Neural cell (in vitro differentiated cells): Measurements from ENCODE around the gene FBXW8. TPM values are rescaled to one million over a fixed set of nuclear protein-coding genes. Genes with fewer than 3 reads are reported as not detected.
A peak's percentile ranks its signal among the peaks of the same experiment; 100 is the strongest.

Experiments
- H2AFZ ChIP-seq: fragments of 200-600, 300-800 bp; sonication (generic), shearing (Covaris generic); 2 replicates; pipeline ENCODE4 v1.6.0; 2014; ENCODE audit warnings: low read depth, mild to moderate bottlenecking, antibody characterized with exemption, low read length, moderate library complexity
- H3F3A ChIP-seq: fragments of 200-600 bp; shearing (Covaris generic); 2 replicates; pipeline ENCODE4 v1.6.1; 2016; ENCODE audit warnings: mild to moderate bottlenecking, moderate library complexity, mixed read lengths, antibody characterized with exemption, low read length; ENCODE audit not compliant: insufficient read depth, poor library complexity, severe bottlenecking
- H3K27ac ChIP-seq: fragments of 200-600, 300-800 bp; sonication (generic), shearing (Covaris generic); 2 replicates; pipeline ENCODE4 v1.5.1; 2014; ENCODE audit warnings: mild to moderate bottlenecking, low read length, moderate library complexity
- H3K27me3 ChIP-seq: fragments of 300-800, 200-600 bp; sonication (generic), shearing (Covaris generic); 2 replicates; pipeline ENCODE4 v1.6.0; 2014; ENCODE audit warnings: mild to moderate bottlenecking, low read depth, low read length, moderate library complexity; ENCODE audit not compliant: insufficient read depth
- H3K36me3 ChIP-seq: fragments of 300-800, 200-600 bp; sonication (generic), shearing (Covaris generic); 2 replicates; pipeline ENCODE4 v1.5.1; 2014; ENCODE audit warnings: mild to moderate bottlenecking, antibody characterized with exemption, low read length, moderate library complexity; ENCODE audit not compliant: insufficient read depth
- H3K4me2 ChIP-seq: fragments of 300-800, 200-600 bp; sonication (generic), shearing (Covaris generic); 2 replicates; pipeline ENCODE4 v1.6.0; 2014; ENCODE audit warnings: mild to moderate bottlenecking, low read length
- H3K4me3 ChIP-seq: fragments of 300-800, 200-600 bp; sonication (generic), shearing (Covaris generic); 2 replicates; pipeline ENCODE4 v1.5.1; 2014; ENCODE audit warnings: mild to moderate bottlenecking, low read length, moderate library complexity
- H3K79me2 ChIP-seq: fragments of 200-600 bp; shearing (Covaris generic); replicated peaks from 2 replicates; pipeline ENCODE4 v1.6.0; 2014; ENCODE audit warnings: mild to moderate bottlenecking, low read length, moderate library complexity; ENCODE audit not compliant: insufficient read depth
- H3K9ac ChIP-seq: fragments of 300-800, 200-600 bp; sonication (generic), shearing (Covaris generic); 2 replicates; pipeline ENCODE4 v1.6.1; 2016; ENCODE audit warnings: mild to moderate bottlenecking, low read length, mixed read lengths
- H3K9me2 ChIP-seq: fragments of 200-600 bp; shearing (Covaris generic); 2 replicates; pipeline ENCODE4 v1.6.1; 2016; ENCODE audit warnings: mild to moderate bottlenecking, low read length, mixed read lengths; ENCODE audit not compliant: insufficient read depth
- H3K9me3 ChIP-seq: fragments of 200-600, 300-800 bp; sonication (generic), shearing (Covaris generic); 2 replicates; pipeline ENCODE4 v1.6.1; 2016; ENCODE audit warnings: mild to moderate bottlenecking, mixed run types, low read length, moderate library complexity, mixed read lengths
- H4K20me1 ChIP-seq: fragments of 200-600 bp; shearing (Covaris generic); 2 replicates; pipeline ENCODE4 v1.6.1; 2016; ENCODE audit warnings: mild to moderate bottlenecking, mixed run types; ENCODE audit not compliant: insufficient read depth
- EP300 ChIP-seq: fragments of 450-650 bp; conservative IDR thresholded peaks from 2 replicates; pipeline ENCODE4 v1.6.1; 2014; ENCODE audit warnings: antibody characterized with exemption, mild to moderate bottlenecking, moderate library complexity; ENCODE audit not compliant: poor library complexity, severe bottlenecking
- EZH2 ChIP-seq: fragments of 200-600, 300-800 bp; shearing (Covaris generic), sonication (generic); IDR thresholded peaks from 2 replicates; pipeline ENCODE4 v1.6.1; 2014; ENCODE audit warnings: antibody characterized with exemption, low read length, borderline replicate concordance, mild to moderate bottlenecking; ENCODE audit not compliant: insufficient read depth, poor library complexity, severe bottlenecking
- MXI1 ChIP-seq: fragments of 450-650 bp; conservative IDR thresholded peaks from 2 replicates; pipeline ENCODE4 v1.6.1; 2014; ENCODE audit warnings: antibody characterized with exemption, mild to moderate bottlenecking; ENCODE audit not compliant: poor library complexity, severe bottlenecking
- POLR2AphosphoS5 ChIP-seq: IDR thresholded peaks from 2 replicates; pipeline ENCODE4 v1.6.1; 2012
- RAD21 ChIP-seq: fragments of 450-650 bp; conservative IDR thresholded peaks from 2 replicates; pipeline ENCODE4 v1.6.1; 2014; ENCODE audit warnings: antibody characterized with exemption, mild to moderate bottlenecking, moderate library complexity
- SMC3 ChIP-seq: fragments of 450-650 bp; conservative IDR thresholded peaks from 2 replicates; pipeline ENCODE4 v1.6.1; 2014; ENCODE audit warnings: antibody characterized with exemption, mild to moderate bottlenecking, moderate library complexity; ENCODE audit not compliant: poor library complexity
- TAF1 ChIP-seq: IDR thresholded peaks from 2 replicates; pipeline ENCODE4 v1.6.1; 2012; ENCODE audit warnings: low read depth
- polyA plus RNA-seq: library from polyadenylated mRNA; depleted of rRNA; stranded (reverse); fragments of >200 nt; gene quantifications from 2 replicates; pipeline ENCODE4 v1.2.3, GENCODE V29; 2014
- TF ChIP-seq, protein P1 (sequence below): fragments of 450-650 bp; IDR thresholded peaks from 2 replicates; pipeline ENCODE4 v1.5.1; 2014; ENCODE audit warnings: antibody characterized with exemption, mild to moderate bottlenecking, moderate library complexity; ENCODE audit not compliant: poor library complexity, severe bottlenecking
- TF ChIP-seq, protein P2 (sequence below): IDR thresholded peaks from 2 replicates; pipeline ENCODE4 v1.6.1; 2012; ENCODE audit warnings: borderline replicate concordance

FBXW8 gene
- polyA plus RNA-seq, 1 donor from 2014 or later = 5.6 TPM

DNA sequence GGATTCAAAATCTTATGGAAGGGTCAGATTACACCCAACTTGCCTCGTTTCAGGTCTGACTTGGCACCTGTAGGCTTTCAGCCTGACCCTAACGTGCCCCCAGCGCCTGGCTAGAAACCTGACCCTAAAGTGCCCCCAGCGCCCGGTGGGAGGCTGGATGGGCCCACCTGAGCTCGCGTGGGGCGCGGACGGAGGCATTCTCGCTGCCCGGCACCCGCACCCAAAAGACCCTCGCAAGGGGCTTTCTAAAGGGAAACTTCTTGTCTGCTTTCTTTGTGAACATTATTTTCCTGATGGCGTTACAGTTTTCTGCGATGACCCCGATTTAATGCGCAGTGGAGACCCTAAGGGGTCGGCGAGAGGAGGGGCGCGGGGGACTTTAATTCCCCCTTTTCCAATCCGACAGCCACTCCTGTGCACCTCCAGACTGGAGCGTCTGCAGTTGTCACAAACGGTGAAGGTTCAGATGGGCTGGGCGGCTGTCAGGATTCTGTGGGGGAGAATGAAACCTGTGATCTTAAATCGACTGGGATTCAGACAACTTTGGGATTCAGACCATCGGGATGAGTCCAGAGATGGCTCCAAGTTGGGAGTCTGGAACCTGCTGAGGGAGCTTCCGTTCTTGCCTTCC, 28.8 kb upstream of the FBXW8 start:
- Histone ChIP-seq H4K20me1 (no peaks in the 10 kb centered on the region), H3K36me3 (no peaks in the 10 kb centered on the region), H2AFZ (no peak overlapping the region), H3K9me2 (no peaks in the 10 kb centered on the region), H3K27me3 (peaks cover 75% of the 10 kb centered on the region), H3K9ac (peak overlapping the region; percentile 60), H3K27ac (no peak overlapping the region), H3K79me2 (no peaks in the 10 kb centered on the region), H3K4me2 (peak overlapping the region; percentile 69), H3K4me3 (peak overlapping the region; percentile 73), H3K9me3 (no peaks in the 10 kb centered on the region), H3F3A (no peaks in the 10 kb centered on the region)
- TF ChIP-seq EZH2 = no peak
- no peak for TF ChIP-seq MXI1
- TF ChIP-seq, protein P1, sequence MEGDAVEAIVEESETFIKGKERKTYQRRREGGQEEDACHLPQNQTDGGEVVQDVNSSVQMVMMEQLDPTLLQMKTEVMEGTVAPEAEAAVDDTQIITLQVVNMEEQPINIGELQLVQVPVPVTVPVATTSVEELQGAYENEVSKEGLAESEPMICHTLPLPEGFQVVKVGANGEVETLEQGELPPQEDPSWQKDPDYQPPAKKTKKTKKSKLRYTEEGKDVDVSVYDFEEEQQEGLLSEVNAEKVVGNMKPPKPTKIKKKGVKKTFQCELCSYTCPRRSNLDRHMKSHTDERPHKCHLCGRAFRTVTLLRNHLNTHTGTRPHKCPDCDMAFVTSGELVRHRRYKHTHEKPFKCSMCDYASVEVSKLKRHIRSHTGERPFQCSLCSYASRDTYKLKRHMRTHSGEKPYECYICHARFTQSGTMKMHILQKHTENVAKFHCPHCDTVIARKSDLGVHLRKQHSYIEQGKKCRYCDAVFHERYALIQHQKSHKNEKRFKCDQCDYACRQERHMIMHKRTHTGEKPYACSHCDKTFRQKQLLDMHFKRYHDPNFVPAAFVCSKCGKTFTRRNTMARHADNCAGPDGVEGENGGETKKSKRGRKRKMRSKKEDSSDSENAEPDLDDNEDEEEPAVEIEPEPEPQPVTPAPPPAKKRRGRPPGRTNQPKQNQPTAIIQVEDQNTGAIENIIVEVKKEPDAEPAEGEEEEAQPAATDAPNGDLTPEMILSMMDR = no peak
- no peak for TF ChIP-seq RAD21
- TF ChIP-seq, protein P2, sequence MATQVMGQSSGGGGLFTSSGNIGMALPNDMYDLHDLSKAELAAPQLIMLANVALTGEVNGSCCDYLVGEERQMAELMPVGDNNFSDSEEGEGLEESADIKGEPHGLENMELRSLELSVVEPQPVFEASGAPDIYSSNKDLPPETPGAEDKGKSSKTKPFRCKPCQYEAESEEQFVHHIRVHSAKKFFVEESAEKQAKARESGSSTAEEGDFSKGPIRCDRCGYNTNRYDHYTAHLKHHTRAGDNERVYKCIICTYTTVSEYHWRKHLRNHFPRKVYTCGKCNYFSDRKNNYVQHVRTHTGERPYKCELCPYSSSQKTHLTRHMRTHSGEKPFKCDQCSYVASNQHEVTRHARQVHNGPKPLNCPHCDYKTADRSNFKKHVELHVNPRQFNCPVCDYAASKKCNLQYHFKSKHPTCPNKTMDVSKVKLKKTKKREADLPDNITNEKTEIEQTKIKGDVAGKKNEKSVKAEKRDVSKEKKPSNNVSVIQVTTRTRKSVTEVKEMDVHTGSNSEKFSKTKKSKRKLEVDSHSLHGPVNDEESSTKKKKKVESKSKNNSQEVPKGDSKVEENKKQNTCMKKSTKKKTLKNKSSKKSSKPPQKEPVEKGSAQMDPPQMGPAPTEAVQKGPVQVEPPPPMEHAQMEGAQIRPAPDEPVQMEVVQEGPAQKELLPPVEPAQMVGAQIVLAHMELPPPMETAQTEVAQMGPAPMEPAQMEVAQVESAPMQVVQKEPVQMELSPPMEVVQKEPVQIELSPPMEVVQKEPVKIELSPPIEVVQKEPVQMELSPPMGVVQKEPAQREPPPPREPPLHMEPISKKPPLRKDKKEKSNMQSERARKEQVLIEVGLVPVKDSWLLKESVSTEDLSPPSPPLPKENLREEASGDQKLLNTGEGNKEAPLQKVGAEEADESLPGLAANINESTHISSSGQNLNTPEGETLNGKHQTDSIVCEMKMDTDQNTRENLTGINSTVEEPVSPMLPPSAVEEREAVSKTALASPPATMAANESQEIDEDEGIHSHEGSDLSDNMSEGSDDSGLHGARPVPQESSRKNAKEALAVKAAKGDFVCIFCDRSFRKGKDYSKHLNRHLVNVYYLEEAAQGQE = no peak
- TF ChIP-seq POLR2AphosphoS5 = no peak
- TF ChIP-seq TAF1 = no peak
- no peak for TF ChIP-seq SMC3
- no peak for TF ChIP-seq EP300

DNA sequence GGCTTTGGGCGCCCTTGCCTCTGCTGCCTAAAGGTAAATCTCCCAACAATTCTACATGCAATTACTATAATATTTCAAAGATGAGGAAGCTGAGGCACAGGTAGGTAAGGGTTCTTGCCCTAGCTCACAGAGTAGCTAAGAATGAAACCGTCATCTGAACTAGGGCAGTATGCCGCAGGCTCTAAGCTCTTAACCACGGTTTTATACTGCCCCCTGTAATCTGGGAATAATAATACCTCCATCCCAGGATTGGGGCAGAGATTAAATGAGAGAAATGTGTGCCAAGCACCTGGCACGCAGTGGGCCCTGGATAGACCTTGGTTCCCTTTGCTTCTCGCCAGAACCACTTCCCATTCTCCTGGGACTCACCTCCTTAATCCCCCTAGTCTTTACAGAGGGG, 28.0 kb upstream of the FBXW8 start:
- Histone ChIP-seq H2AFZ (no peak overlapping the region), H3K9ac (no peak overlapping the region), H3K27me3 (peaks cover 68% of the 10 kb centered on the region), H3K9me3 (no peaks in the 10 kb centered on the region), H3K36me3 (no peaks in the 10 kb centered on the region), H3F3A (no peaks in the 10 kb centered on the region), H3K4me3 (no peak overlapping the region), H3K4me2 (no peak overlapping the region), H3K79me2 (no peaks in the 10 kb centered on the region), H4K20me1 (no peaks in the 10 kb centered on the region), H3K27ac (no peak overlapping the region), H3K9me2 (no peaks in the 10 kb centered on the region)
- TF ChIP-seq RAD21 (peak; percentile 57), SMC3 (peak; percentile 45), POLR2AphosphoS5 (no peak)
- TF ChIP-seq, protein P1 = peak; percentile 53
